Measurements from ENCODE around the gene SFXN5. TPM values are rescaled to one million over a fixed set of nuclear protein-coding genes. Genes with fewer than 3 reads are reported as not detected.

SFXN5 gene
- total RNA-seq, 1 experiment from 2014 or later = 11.3 TPM

DNA sequence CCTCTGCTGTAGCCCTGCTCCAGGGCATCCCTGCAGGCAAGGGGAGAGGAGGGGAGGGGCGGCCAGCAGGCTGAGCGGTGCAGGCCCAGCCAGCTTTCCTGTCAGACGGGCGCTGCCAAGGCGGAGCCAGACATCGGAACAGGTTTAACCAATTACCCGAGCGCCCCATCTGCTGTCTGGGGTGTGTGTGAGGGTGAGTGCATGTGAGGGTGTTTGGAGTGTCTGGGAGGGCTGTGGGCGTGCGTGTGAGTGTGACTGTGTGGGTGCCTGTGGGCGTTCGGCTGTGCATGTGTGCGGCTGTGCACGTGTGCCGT is 134.2 kb downstream of the SFXN5 start:
- CTCF ChIA-PET = interaction anchor here (0.6 kb wide), 1 partner anchor 16 kb away, joined by 3 read pairs; no protein-coding TSS in a partner anchor
- Mint-ChIP-seq H3K36me3 (ENCODE audit: insufficient read depth, unreplicated experiment) (peaks cover 4% of the 10 kb centered on the region), H3K4me3 (ENCODE audit: low read depth, unreplicated experiment) (no peak overlapping the region), H3K27ac (ENCODE audit: unreplicated experiment) (no peak overlapping the region), H3K4me1 (ENCODE audit: low read depth, unreplicated experiment) (no peaks in the 10 kb centered on the region), H3K9me3 (ENCODE audit: low read depth, unreplicated experiment) (no peaks in the 10 kb centered on the region), H3K27me3 (ENCODE audit: unreplicated experiment) (peaks cover 39% of the 10 kb centered on the region)
- intact Hi-C loops (cut with micrococcal nuclease; ENCODE audit: unreplicated experiment) = no loop called here
- TF ChIP-seq, protein P1, sequence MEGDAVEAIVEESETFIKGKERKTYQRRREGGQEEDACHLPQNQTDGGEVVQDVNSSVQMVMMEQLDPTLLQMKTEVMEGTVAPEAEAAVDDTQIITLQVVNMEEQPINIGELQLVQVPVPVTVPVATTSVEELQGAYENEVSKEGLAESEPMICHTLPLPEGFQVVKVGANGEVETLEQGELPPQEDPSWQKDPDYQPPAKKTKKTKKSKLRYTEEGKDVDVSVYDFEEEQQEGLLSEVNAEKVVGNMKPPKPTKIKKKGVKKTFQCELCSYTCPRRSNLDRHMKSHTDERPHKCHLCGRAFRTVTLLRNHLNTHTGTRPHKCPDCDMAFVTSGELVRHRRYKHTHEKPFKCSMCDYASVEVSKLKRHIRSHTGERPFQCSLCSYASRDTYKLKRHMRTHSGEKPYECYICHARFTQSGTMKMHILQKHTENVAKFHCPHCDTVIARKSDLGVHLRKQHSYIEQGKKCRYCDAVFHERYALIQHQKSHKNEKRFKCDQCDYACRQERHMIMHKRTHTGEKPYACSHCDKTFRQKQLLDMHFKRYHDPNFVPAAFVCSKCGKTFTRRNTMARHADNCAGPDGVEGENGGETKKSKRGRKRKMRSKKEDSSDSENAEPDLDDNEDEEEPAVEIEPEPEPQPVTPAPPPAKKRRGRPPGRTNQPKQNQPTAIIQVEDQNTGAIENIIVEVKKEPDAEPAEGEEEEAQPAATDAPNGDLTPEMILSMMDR (IDR thresholded peaks at IDR 0.05; ENCODE audit: unreplicated experiment) = no peak
- no TSS peak for BruUV-seq (replicated peaks)
- DNase-seq = no peak

DNA sequence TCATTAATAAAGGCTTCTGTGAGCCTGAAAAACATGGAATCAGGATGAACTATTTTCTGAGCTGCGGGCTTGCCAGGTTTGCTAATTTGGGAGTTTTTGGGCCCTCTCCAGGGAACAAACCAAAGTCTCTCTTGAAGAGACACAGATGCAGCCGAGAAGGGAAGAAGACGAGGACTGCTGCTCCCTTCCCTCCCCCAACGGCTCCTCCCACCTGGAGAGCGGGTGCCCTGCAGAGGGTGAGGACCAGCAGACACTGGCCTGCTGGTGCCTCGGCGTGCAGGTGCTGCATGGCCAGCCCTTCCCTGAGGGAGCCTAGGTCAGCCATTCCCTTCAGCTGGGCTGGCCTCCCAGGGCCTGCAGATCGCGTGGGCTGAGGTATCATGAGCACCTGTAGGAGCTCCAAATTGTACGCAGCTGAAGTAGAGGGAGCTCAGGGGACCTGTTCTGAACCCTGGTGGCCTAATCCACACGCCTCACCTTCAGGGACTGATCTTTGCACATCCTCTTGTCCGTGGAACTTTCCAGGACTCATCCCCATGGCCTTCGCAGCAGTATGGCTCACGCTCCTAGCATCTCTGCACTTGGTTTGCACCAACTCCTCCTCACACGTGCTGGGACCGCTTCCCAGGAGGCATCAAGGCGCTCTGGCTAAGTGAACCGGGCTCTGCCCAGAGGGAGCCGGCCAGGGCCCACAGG is 134.7 kb downstream of the SFXN5 start:
- no peak for DNase-seq
- H3K4me3 Mint-ChIP-seq (ENCODE audit: low read depth, unreplicated experiment) = no peak overlapping the region
- H3K27ac Mint-ChIP-seq (ENCODE audit: unreplicated experiment) = no peak overlapping the region
- TF ChIP-seq, protein P1 (IDR thresholded peaks at IDR 0.05; ENCODE audit: unreplicated experiment) = no peak
- no TSS peak for BruUV-seq (replicated peaks)
- H3K27me3 Mint-ChIP-seq (ENCODE audit: unreplicated experiment) = peaks cover 39% of the 10 kb centered on the region
- no peaks in the 10 kb centered on the region for H3K9me3 Mint-ChIP-seq (ENCODE audit: low read depth, unreplicated experiment)
- CTCF ChIA-PET = interaction anchor here (0.6 kb wide), 1 partner anchor 16 kb away, joined by 3 read pairs; no protein-coding TSS in a partner anchor
- no peaks in the 10 kb centered on the region for H3K4me1 Mint-ChIP-seq (ENCODE audit: low read depth, unreplicated experiment)
- peaks cover 4% of the 10 kb centered on the region for H3K36me3 Mint-ChIP-seq (ENCODE audit: insufficient read depth, unreplicated experiment)
- intact Hi-C loops (cut with micrococcal nuclease; ENCODE audit: unreplicated experiment) = no loop called here

GRCh38 chr2:72935611-72935957 is 135.9 kb downstream of the SFXN5 start:
- no peak for DNase-seq
- Mint-ChIP-seq H3K9me3 (ENCODE audit: low read depth, unreplicated experiment) (no peaks in the 10 kb centered on the region), H3K4me1 (ENCODE audit: low read depth, unreplicated experiment) (no peaks in the 10 kb centered on the region), H3K27me3 (ENCODE audit: unreplicated experiment) (peaks cover 39% of the 10 kb centered on the region), H3K4me3 (ENCODE audit: low read depth, unreplicated experiment) (no peak overlapping the region), H3K27ac (ENCODE audit: unreplicated experiment) (no peak overlapping the region), H3K36me3 (ENCODE audit: insufficient read depth, unreplicated experiment) (peaks cover 4% of the 10 kb centered on the region)
- BruUV-seq (replicated peaks) = no TSS peak
- intact Hi-C loops (cut with micrococcal nuclease; ENCODE audit: unreplicated experiment) = loop anchor here (1.0 kb wide), 1 partner anchor 42 kb away; no protein-coding TSS in a partner anchor
- TF ChIP-seq, protein P1 (IDR thresholded peaks at IDR 0.05; ENCODE audit: unreplicated experiment) = no peak
- CTCF ChIA-PET = interaction anchor here (1.1 to 2.2 kb wide), 2 partner anchors 10 to 42 kb away, joined by 3 to 19 read pairs; no protein-coding TSS in a partner anchor

GRCh38 chr2:72934683-72935610 is 136.6 kb downstream of the SFXN5 start:
- no peak overlapping the region for H3K27ac Mint-ChIP-seq (ENCODE audit: unreplicated experiment)
- no peaks in the 10 kb centered on the region for H3K4me1 Mint-ChIP-seq (ENCODE audit: low read depth, unreplicated experiment)
- intact Hi-C loops (cut with micrococcal nuclease; ENCODE audit: unreplicated experiment) = loop anchor here (1.0 kb wide), 1 partner anchor 42 kb away; no protein-coding TSS in a partner anchor
- CTCF ChIA-PET = interaction anchor here (0.6 to 2.2 kb wide), 3 partner anchors 10 to 132 kb away, joined by 3 to 19 read pairs (median 3); no protein-coding TSS in a partner anchor
- H3K9me3 Mint-ChIP-seq (ENCODE audit: low read depth, unreplicated experiment) = no peaks in the 10 kb centered on the region
- BruUV-seq (replicated peaks) = no TSS peak
- no peak overlapping the region for H3K4me3 Mint-ChIP-seq (ENCODE audit: low read depth, unreplicated experiment)
- peak; percentile 64 for DNase-seq
- TF ChIP-seq, protein P1 (IDR thresholded peaks at IDR 0.05; ENCODE audit: unreplicated experiment) = peak; percentile 58
- H3K36me3 Mint-ChIP-seq (ENCODE audit: insufficient read depth, unreplicated experiment) = peaks cover 4% of the 10 kb centered on the region
- peaks cover 39% of the 10 kb centered on the region for H3K27me3 Mint-ChIP-seq (ENCODE audit: unreplicated experiment)
